ENCODE measurements around the gene KCTD21.

The KCTD21 gene

GRCh38 chr11:78140392-78141077, 47.9 kb downstream of the KCTD21 start:
- Histone ChIP-seq H3K4me3 (ENCODE audit: insufficient read depth, low read length, poor library complexity, severe bottlenecking) (peak overlapping the region; percentile 97), H4K20me1 (ENCODE audit: low read depth, low read length) (no peaks in the 10 kb centered on the region)

DNA sequence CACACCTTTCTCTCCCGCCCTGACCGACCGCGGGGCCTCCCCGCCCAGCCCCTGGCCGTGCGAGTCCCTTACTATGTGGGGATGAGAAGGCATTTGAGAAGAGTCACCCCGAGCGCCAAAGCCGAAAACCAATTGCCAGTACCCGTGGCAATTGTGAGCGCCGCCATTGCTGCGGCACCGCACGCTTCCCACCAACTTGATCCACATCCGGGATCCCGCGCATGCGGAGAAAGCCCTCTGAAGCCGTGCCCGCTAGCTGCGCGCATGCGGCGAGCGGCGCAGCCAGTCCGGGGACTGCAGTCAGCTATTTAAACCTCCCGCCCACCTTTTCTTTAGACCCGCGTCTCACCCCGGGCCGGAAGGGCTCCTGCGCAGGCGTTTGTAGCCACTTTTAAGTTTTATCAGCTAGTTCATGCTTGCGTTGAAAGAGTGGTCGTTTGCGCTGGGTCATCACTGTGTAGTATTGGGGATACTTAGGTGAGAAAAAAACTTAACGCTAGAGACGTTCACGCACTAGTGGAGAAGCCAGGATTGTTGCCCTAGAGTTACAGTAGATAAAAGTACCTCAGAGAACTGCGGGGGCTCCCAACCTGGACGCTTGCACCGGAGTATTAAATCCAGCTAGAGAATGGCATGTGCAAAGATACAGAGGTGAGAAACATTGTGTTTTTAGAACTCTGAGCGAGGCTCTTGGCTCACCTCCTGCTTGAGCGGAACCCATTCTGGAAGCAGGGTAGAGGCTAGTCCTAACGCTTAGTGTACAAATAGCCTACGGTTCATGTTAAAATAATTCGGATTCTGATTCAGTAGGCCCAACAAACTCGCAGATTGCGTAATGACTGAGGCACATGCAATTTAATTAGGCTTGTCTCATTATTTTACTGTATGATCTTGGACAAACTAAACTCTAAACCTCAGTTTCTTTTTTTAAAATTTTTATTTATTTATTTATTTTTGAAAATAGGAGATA, 48.7 kb downstream of the KCTD21 start, which contains the start of gene ALG8:
ALG8 (minus strand) TSS at position 205 of the 970 bp plus-strand sequence; CDS start at position 167, 38 bp downstream.
- Histone ChIP-seq H3K9me3 (ENCODE audit: insufficient read depth, low read length) (no peaks in the 10 kb centered on the region), H3K9me2 (replicated peaks; ENCODE audit: insufficient read depth, low read length) (no peaks in the 10 kb centered on the region), H2AFZ (ENCODE audit: low read depth, low read length, severe bottlenecking) (peak within 1 kb of the TSS; percentile 75), H3K27ac (ENCODE audit: low read depth, low read length) (peak within 1 kb of the TSS; percentile 63), H4K20me1 (ENCODE audit: low read depth, low read length) (no peaks in the 10 kb centered on the region), H3F3A (ENCODE audit: insufficient read depth) (no peaks in the 10 kb centered on the region), H3K79me2 (ENCODE audit: insufficient read depth, low read length) (peaks cover 29% of the 10 kb centered on the region), H3K4me3 (ENCODE audit: insufficient read depth, low read length, poor library complexity, severe bottlenecking) (peak within 1 kb of the TSS; percentile 97), H3K9ac (ENCODE audit: low read length) (peak within 1 kb of the TSS; percentile 79), H3K36me3 (ENCODE audit: low read length) (no peaks in the 10 kb centered on the region), H3K4me2 (ENCODE audit: low read depth, low read length, poor library complexity, severe bottlenecking) (peak within 1 kb of the TSS; percentile 94), H3K27me3 (ENCODE audit: low read length) (no peaks in the 10 kb centered on the region)
- TF ChIP-seq CTCF (IDR thresholded peaks at IDR 0.05; ENCODE audit: insufficient read depth, low read length, poor library complexity, severe bottlenecking) (no peak), EZH2phosphoT487 (conservative IDR thresholded peaks at IDR 0.05; ENCODE audit: low read length) (no peak)

More at GRCh38 chr11:78140392-78141077, 47.9 kb downstream of the KCTD21 start:
- H3K27me3 ChIP-seq (ENCODE audit: low read length): no peaks in the 10 kb centered on the region
- peak overlapping the region; percentile 79 for H3K9ac ChIP-seq (ENCODE audit: low read length)
- no peak overlapping the region for H2AFZ ChIP-seq (ENCODE audit: low read depth, low read length, severe bottlenecking)
- H3K79me2 ChIP-seq (ENCODE audit: insufficient read depth, low read length): peaks cover 29% of the 10 kb centered on the region
- H3K9me2 ChIP-seq (replicated peaks; ENCODE audit: insufficient read depth, low read length): no peaks in the 10 kb centered on the region
- H3K4me2 ChIP-seq (ENCODE audit: low read depth, low read length, poor library complexity, severe bottlenecking): peak overlapping the region; percentile 94
- no peaks in the 10 kb centered on the region for H3F3A ChIP-seq (ENCODE audit: insufficient read depth)
- TF ChIP-seq EZH2phosphoT487 (conservative IDR thresholded peaks at IDR 0.05; ENCODE audit: low read length) (no peak), CTCF (IDR thresholded peaks at IDR 0.05; ENCODE audit: insufficient read depth, low read length, poor library complexity, severe bottlenecking) (no peak)
- no peak overlapping the region for H3K27ac ChIP-seq (ENCODE audit: low read depth, low read length)
- H3K9me3 ChIP-seq (ENCODE audit: insufficient read depth, low read length): no peaks in the 10 kb centered on the region
- H3K36me3 ChIP-seq (ENCODE audit: low read length): no peaks in the 10 kb centered on the region

- Histone ChIP-seq H3K27me3 (ENCODE audit: low read length) (no peaks in the 10 kb centered on the region), H3K9ac (ENCODE audit: low read length) (peak overlapping the region; percentile 79), H3K9me3 (ENCODE audit: insufficient read depth, low read length) (no peaks in the 10 kb centered on the region), H3K9me2 (replicated peaks; ENCODE audit: insufficient read depth, low read length) (no peaks in the 10 kb centered on the region), H3K4me3 (ENCODE audit: insufficient read depth, low read length, poor library complexity, severe bottlenecking) (peak overlapping the region; percentile 97), H2AFZ (ENCODE audit: low read depth, low read length, severe bottlenecking) (peak overlapping the region; percentile 75), H3K4me2 (ENCODE audit: low read depth, low read length, poor library complexity, severe bottlenecking) (peak overlapping the region; percentile 94), H3K36me3 (ENCODE audit: low read length) (no peaks in the 10 kb centered on the region), H3K27ac (ENCODE audit: low read depth, low read length) (peak overlapping the region; percentile 63), H3K79me2 (ENCODE audit: insufficient read depth, low read length) (peaks cover 29% of the 10 kb centered on the region), H4K20me1 (ENCODE audit: low read depth, low read length) (no peaks in the 10 kb centered on the region), H3F3A (ENCODE audit: insufficient read depth) (no peaks in the 10 kb centered on the region)
- TF ChIP-seq CTCF (IDR thresholded peaks at IDR 0.05; ENCODE audit: insufficient read depth, low read length, poor library complexity, severe bottlenecking): no peak
- TF ChIP-seq EZH2phosphoT487 (conservative IDR thresholded peaks at IDR 0.05; ENCODE audit: low read length): no peak
Observed at GRCh38 chr11:78138694-78139421, 49.6 kb downstream of the KCTD21 start.
